Breast epithelium (tissue), 3 donors: Measurements from ENCODE around the gene JMJD1C.

Experiments used
- CTCF ChIP-seq, 3 donors: fragments of 450-650 bp; IDR thresholded peaks; one replicate each; pipeline ENCODE4 v1.5.1; 2016 to 2017; ENCODE audit warnings: antibody characterized with exemption in 3 of 3, mild to moderate bottlenecking in 3 of 3, moderate library complexity in 3 of 3
- POLR2A ChIP-seq: fragments of 450-650 bp; IDR thresholded peaks from one replicate; pipeline ENCODE4 v1.6.1; 2016; ENCODE audit warnings: antibody characterized with exemption, mild to moderate bottlenecking, moderate library complexity

GRCh38 chr10:63294781-63295180 lies 171.0 kb downstream of the JMJD1C start:
- TF ChIP-seq POLR2A (no peak), CTCF (IDR thresholded peaks at IDR 0.05) (no peak)
